Astrocyte of the spinal cord (primary cell): ENCODE data around the gene MEIS2.

Source experiments
- DNase-seq: peaks from one replicate; pipeline ENCODE4 v3.0.0; 2011; ENCODE audit warnings: low read depth, low spot score
- H3K4me3 ChIP-seq: 2 replicates; pipeline ENCODE4 v1.5.1; 2011; ENCODE audit warnings: low read depth, mild to moderate bottlenecking, low read length, moderate library complexity
- CTCF ChIP-seq: IDR thresholded peaks from 2 replicates; pipeline ENCODE4 v1.5.1; 2012; ENCODE audit warnings: low read depth, mild to moderate bottlenecking, low read length, inconsistent platforms
- in situ Hi-C: cut with HindIII; loops from 2 replicates; pipeline ENCODE4 v1.10.0; 2017; ENCODE audit warnings: low sequenced_read_pairs

Gene MEIS2

DNA sequence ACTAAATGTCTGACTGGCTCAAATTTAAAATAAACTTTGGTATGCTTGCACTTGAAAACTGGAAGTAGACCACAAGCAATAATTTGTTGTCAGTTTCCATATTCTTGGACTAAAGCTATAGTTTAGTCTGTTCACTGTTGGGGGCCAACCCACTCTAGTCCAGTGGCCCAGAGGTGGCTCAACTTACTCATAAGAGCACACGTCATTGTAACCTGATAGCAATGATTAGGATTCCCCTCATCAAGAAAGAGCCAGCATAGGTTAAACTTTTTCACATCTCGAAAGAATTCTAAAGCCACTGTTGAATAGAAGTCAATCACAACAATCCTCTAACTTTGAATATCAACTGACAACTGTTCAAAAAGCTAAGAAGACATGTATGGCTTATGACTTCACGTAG lies 147.0 kb downstream of the MEIS2 start:
- in situ Hi-C loops: no loop called here
- DNase-seq: peak; percentile 50
- no peak for TF ChIP-seq CTCF

DNA sequence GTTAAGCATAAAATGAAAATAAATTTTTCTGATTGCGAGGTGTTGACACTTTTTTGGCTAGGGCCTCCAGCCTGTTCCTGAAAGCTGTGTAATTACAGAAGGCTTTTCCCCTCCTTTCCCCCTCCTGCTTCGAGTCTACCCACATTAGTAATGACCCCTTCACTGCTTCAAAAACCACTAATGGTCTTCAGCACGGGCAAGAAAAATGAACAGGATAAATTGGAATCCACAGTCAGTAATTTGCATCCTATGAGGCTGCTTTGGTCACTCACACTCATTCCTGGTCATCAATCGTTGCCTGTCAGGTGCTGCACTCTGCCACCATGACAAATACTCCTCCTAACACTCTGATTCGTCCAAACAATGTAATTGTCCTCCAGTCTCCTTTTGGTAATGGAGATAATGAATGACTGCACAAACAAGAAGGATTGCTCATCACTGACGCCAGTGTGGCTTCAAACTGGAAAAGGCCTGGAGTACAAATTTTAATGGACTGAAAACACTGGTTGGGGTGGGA lies 148.6 kb downstream of the MEIS2 start:
- no peak for TF ChIP-seq CTCF
- peak; percentile 83 for DNase-seq
- in situ Hi-C loops: no loop called here
- no peak overlapping the region for H3K4me3 ChIP-seq

More for the DNA sequence above, 147.0 kb downstream of the MEIS2 start:
- H3K4me3 ChIP-seq: no peak overlapping the region

DNA sequence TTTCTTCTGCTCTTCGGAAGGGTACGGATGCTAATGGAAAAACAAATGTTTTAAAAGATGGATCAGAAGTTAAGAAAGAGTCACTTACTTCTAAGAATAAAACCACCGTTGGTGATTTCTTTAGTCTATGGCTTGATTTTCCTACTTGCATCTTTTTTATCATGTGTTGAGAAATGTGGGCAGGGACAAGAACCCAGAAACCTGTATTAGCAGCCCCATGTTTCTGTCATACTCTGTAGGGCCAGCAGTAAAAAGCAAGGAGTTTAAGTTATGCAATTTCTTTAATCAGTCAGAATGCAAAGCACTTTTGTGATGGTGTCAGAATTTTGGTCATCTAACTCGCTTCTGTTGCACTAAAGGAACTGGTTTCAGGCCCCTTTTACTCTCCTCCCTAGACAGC lies 150.0 kb downstream of the MEIS2 start:
- no peak overlapping the region for H3K4me3 ChIP-seq
- in situ Hi-C loops: no loop called here
- DNase-seq: no peak
- TF ChIP-seq CTCF: no peak

DNA sequence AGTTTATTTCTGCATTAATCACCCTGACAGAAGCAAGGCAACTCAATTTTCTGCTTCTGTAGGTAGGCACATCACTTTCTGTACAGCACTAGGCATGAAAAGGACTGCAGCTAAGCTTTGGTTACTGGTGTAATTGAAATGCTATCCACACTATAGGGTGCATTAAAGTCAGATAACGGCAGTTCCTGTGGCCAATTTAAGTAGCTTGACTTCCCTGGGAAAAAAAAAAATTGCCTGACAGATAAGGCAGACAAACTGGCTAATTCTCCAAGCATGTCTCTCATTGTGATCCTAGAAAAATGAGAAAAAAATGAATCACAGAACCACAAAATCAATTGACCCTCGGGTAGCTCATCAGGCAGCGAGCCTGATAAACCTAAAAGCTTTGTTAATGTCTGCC lies 151.4 kb downstream of the MEIS2 start:
- in situ Hi-C loops: no loop called here
- no peak for DNase-seq
- H3K4me3 ChIP-seq: no peak overlapping the region
- no peak for TF ChIP-seq CTCF

GRCh38 chr15:36947035-36947719 lies 153.2 kb downstream of the MEIS2 start:
- in situ Hi-C loops: no loop called here
- TF ChIP-seq CTCF: no peak
- no peak for DNase-seq
- H3K4me3 ChIP-seq: no peak overlapping the region

GRCh38 chr15:36944442-36944841 lies 155.9 kb downstream of the MEIS2 start:
- no peak for TF ChIP-seq CTCF
- H3K4me3 ChIP-seq: no peak overlapping the region
- in situ Hi-C loops: no loop called here
- DNase-seq: no peak
